ENCODE measurements around the gene ANKH. TPM values are rescaled to one million over a fixed set of nuclear protein-coding genes. Genes with fewer than 3 reads are reported as not detected.

Gene ANKH
- polyA plus RNA-seq, 2 of the 4 experiments (the other 2 are of a cell fraction), result 11.7 to 17.3 TPM

GRCh38 chr5:14678773-14679334, 192.7 kb downstream of the ANKH start:
- DNase-seq (ENCODE audit: low read depth in 1 of 2, low spot score in 1 of 2) (no peak), FAIRE-seq (no peak), ATAC-seq (no peak)
- no peak overlapping the region for H3K27ac ChIP-seq
- POLR2A ChIA-PET, result no interaction called here
- CTCF ChIA-PET, result interaction anchor here (1.4 to 2.1 kb wide), 3 partner anchors 8 to 335 kb away, joined by 4 to 6 read pairs (median 6); no protein-coding TSS in a partner anchor
- no peak overlapping the region for H3K4me2 ChIP-seq
- H3K9me3 ChIP-seq, result no peaks in the 10 kb centered on the region
- H3K4me3 ChIP-seq, result no peak overlapping the region
- no peaks in the 10 kb centered on the region for H3K4me1 ChIP-seq
- TF ChIP-seq USF2 (IDR thresholded peaks at IDR 0.05), result no peak
- no peak for TF ChIP-seq CBX2 (IDR thresholded peaks at IDR 0.05; ENCODE audit: borderline replicate concordance, low read depth)
- no peak for TF ChIP-seq HDAC2 (IDR thresholded peaks at IDR 0.05)
- no peak for TF ChIP-seq SMC3 (IDR thresholded peaks at IDR 0.05)
- TF ChIP-seq EP300 (IDR thresholded peaks at IDR 0.05), result no peak
- no peak for TF ChIP-seq FOSB (CRISPR knock-in tag; IDR thresholded peaks at IDR 0.05)
- TF ChIP-seq KDM1A (IDR thresholded peaks at IDR 0.05; ENCODE audit: low read depth), result no peak
- 81% methylated on average over 5 of the region's 5 CpGs for WGBS (ENCODE audit: missing lambda C conversion rate)

GRCh38 chr5:14676320-14676719, 195.3 kb downstream of the ANKH start:
- WGBS (ENCODE audit: missing lambda C conversion rate), result 92% methylated on average over 3 of the region's 3 CpGs
- H3K27ac ChIP-seq, result 0 out of 6 replicates have a peak overlapping the region, but pooled peaks of 1 of the 2 experiments have one; percentile 3
- H3K4me3 ChIP-seq, result no peak overlapping the region
- ATAC-seq, result peak in 1 of 2 experiments; percentile 38; a peak in 1 of 6 replicates
- POLR2A ChIA-PET, result no interaction called here
- CTCF ChIA-PET, result interaction anchor here (2.3 kb wide), 1 partner anchor 9 kb away, joined by 8 read pairs; no protein-coding TSS in a partner anchor
- no peaks in the 10 kb centered on the region for H3K9me3 ChIP-seq
- H3K4me2 ChIP-seq, result no peak overlapping the region
- TF ChIP-seq POLR2AphosphoS2 (conservative IDR thresholded peaks at IDR 0.05; ENCODE audit: low read length) (no peak), HES2 (IDR thresholded peaks at IDR 0.05) (no peak), NPAS2 (CRISPR knock-in tag; IDR thresholded peaks at IDR 0.05; ENCODE audit: borderline replicate concordance) (no peak), JUN (IDR thresholded peaks at IDR 0.05) (no peak)
- no peak for FAIRE-seq
- DNase-seq (ENCODE audit: low read depth in 1 of 2, low spot score in 1 of 2), result no peak
- peaks cover 14% of the 10 kb centered on the region; the same call in 2 of the 3 replicates for H3K4me1 ChIP-seq

- FAIRE-seq (no peak), DNase-seq (ENCODE audit: low read depth in 1 of 2, low spot score in 1 of 2) (no peak), ATAC-seq (no peak)
- Histone ChIP-seq H3K4me3 (no peak overlapping the region), H3K4me2 (no peak overlapping the region), H3K4me1 (peaks cover 18% of the 10 kb centered on the region; the same call in 2 of the 3 replicates), H3K9me3 (no peaks in the 10 kb centered on the region), H3K27ac (no peak overlapping the region)
- 95% methylated on average over 6 of the region's 6 CpGs for WGBS (ENCODE audit: missing lambda C conversion rate)
- POLR2A ChIA-PET, result no interaction called here
- CTCF ChIA-PET, result interaction anchor here (2.3 kb wide), 1 partner anchor 10 kb away, joined by 8 read pairs; no protein-coding TSS in a partner anchor
- TF ChIP-seq HES2 (IDR thresholded peaks at IDR 0.05) (no peak), PHF8 (IDR thresholded peaks at IDR 0.05; ENCODE audit: borderline replicate concordance, low read depth) (no peak), HEYL (CRISPR knock-in tag; IDR thresholded peaks at IDR 0.05) (no peak), RARB (CRISPR knock-in tag; IDR thresholded peaks at IDR 0.05) (no peak), ESRRA (IDR thresholded peaks at IDR 0.05; ENCODE audit: borderline replicate concordance, low read length) (no peak), EHMT2 (IDR thresholded peaks at IDR 0.05; ENCODE audit: low read depth) (no peak), TP53 (CRISPR knock-in tag; IDR thresholded peaks at IDR 0.05) (no peak), CEBPB (IDR thresholded peaks at IDR 0.05) (no peak), ZSCAN20 (CRISPR knock-in tag; IDR thresholded peaks at IDR 0.05) (no peak), E2F6 (IDR thresholded peaks at IDR 0.05; ENCODE audit: borderline replicate concordance, low read depth) (no peak), REST (IDR thresholded peaks at IDR 0.05) (no peak), ELK1 (IDR thresholded peaks at IDR 0.05; ENCODE audit: low read depth, low read length) (no peak), POLR2AphosphoS2 (conservative IDR thresholded peaks at IDR 0.05; ENCODE audit: low read length) (no peak), ATOH8 (CRISPR knock-in tag; IDR thresholded peaks at IDR 0.05; ENCODE audit: low read depth) (no peak), MAFK (IDR thresholded peaks at IDR 0.05; ENCODE audit: partially characterized antibody) (no peak), MYC (IDR thresholded peaks at IDR 0.05; ENCODE audit: borderline replicate concordance, low read length) (no peak), CHD4 (IDR thresholded peaks at IDR 0.05; ENCODE audit: borderline replicate concordance) (no peak)
Measured at GRCh38 chr5:14675865-14676300, 195.7 kb downstream of the ANKH start.
